ENCODE results near the gene EXT2. TPM values are rescaled to one million over a fixed set of nuclear protein-coding genes. Genes with fewer than 3 reads are reported as not detected.

Gene EXT2
- total RNA-seq, 1 experiment from 2014 or later: 42.8 TPM

GRCh38 chr11:44088871-44089270 is 6.6 kb upstream of the EXT2 start:
- H2AFZ ChIP-seq (ENCODE audit: low read depth, low read length, poor library complexity, severe bottlenecking): no peak overlapping the region
- H3K9ac ChIP-seq (ENCODE audit: low read length): no peak overlapping the region
- no peaks in the 10 kb centered on the region for H3K79me2 ChIP-seq (ENCODE audit: insufficient read depth, low read length)
- H3K4me3 ChIP-seq (replicated peaks in 1 of 2; ENCODE audit: low read depth in 1 of 2, low read length in 2 of 2): no peak overlapping the region
- intact Hi-C loops (cut with micrococcal nuclease): no loop called here
- ATAC-seq: no peak
- RAD21 ChIA-PET (ENCODE audit: low non-redundant PET in 1 of 2, low total read pairs in 2 of 2, uncharacterized antibody in 2 of 2, unreplicated experiment in 2 of 2): no interaction called here
- POLR2A ChIA-PET: no interaction called here
- no peak overlapping the region for H3K4me2 ChIP-seq (ENCODE audit: low read length)
- H3K9me2 ChIP-seq (ENCODE audit: insufficient read depth): no peaks in the 10 kb centered on the region
- no peaks in the 10 kb centered on the region for H3K36me3 ChIP-seq (ENCODE audit: control insufficient read depth in 1 of 2, insufficient read depth in 2 of 2, low read length in 2 of 2)
- H4K20me1 ChIP-seq (ENCODE audit: insufficient read depth): no peaks in the 10 kb centered on the region
- no peak for DNase-seq (ENCODE audit: low read depth, low spot score)
- no TSS peak for BruUV-seq (replicated peaks)
- no peaks in the 10 kb centered on the region for H3K4me1 ChIP-seq (ENCODE audit: control insufficient read depth in 1 of 2, insufficient read depth in 2 of 2, low read length in 2 of 2)
- H3K27ac ChIP-seq (ENCODE audit: low read depth, low read length): no peak overlapping the region
- H3K9me3 ChIP-seq (ENCODE audit: control insufficient read depth in 1 of 2, insufficient read depth in 1 of 2, low read depth in 1 of 2, low read length in 2 of 2): no peaks in the 10 kb centered on the region; a peak in 1 of 4 replicates
- CTCF ChIA-PET: no interaction called here
- no peak for TF ChIP-seq CTCF (IDR thresholded peaks at IDR 0.05 in 2 of 3, conservative IDR thresholded peaks at IDR 0.05 in 1 of 3; ENCODE audit: borderline replicate concordance in 1 of 3, insufficient read depth in 1 of 3, low read depth in 2 of 3, low read length in 2 of 3)
- TF ChIP-seq POLR2AphosphoS5 (IDR thresholded peaks at IDR 0.05; ENCODE audit: low read depth, low read length): no peak
- no peak for TF ChIP-seq TCF7L2 (IDR thresholded peaks at IDR 0.05; ENCODE audit: borderline replicate concordance, extremely low read depth, insufficient read depth, insufficient read length)
- TF ChIP-seq ELF1 (IDR thresholded peaks at IDR 0.05; ENCODE audit: borderline replicate concordance, low read depth): no peak
- no peak for TF ChIP-seq RAD21 (IDR thresholded peaks at IDR 0.05; ENCODE audit: low read depth)
- no peak for TF ChIP-seq CBX3 (IDR thresholded peaks at IDR 0.05; ENCODE audit: low read depth)
- TF ChIP-seq ATF3 (IDR thresholded peaks at IDR 0.05): no peak
- no peaks in the 10 kb centered on the region for H3K27me3 ChIP-seq (ENCODE audit: insufficient read depth, low read length)

- no peak for TF ChIP-seq EZH2phosphoT487 (IDR thresholded peaks at IDR 0.05; ENCODE audit: borderline replicate concordance)
- TF ChIP-seq EGR1 (IDR thresholded peaks at IDR 0.05; ENCODE audit: low read depth): no peak
- no peak for TF ChIP-seq POLR2A (IDR thresholded peaks at IDR 0.05; ENCODE audit: borderline replicate concordance, extremely low read depth, insufficient read depth, insufficient read length)
- TF ChIP-seq YY1 (IDR thresholded peaks at IDR 0.05; ENCODE audit: extremely low read depth, insufficient replicate concordance, low read depth, low read length): no peak
- ChIA-PET POLR2A (no interaction called here), CTCF (no interaction called here), RAD21 (ENCODE audit: low non-redundant PET in 1 of 2, low total read pairs in 2 of 2, uncharacterized antibody in 2 of 2, unreplicated experiment in 2 of 2) (no interaction called here)
- no peak for ATAC-seq
- no peak overlapping the region for H3K27ac ChIP-seq (ENCODE audit: low read depth, low read length)
- DNase-seq (ENCODE audit: low read depth, low spot score): no peak
- no peak overlapping the region for H3K4me3 ChIP-seq (replicated peaks in 1 of 2; ENCODE audit: low read depth in 1 of 2, low read length in 2 of 2)
- no peaks in the 10 kb centered on the region for H3K27me3 ChIP-seq (ENCODE audit: insufficient read depth, low read length)
- no peaks in the 10 kb centered on the region for H3K36me3 ChIP-seq (ENCODE audit: control insufficient read depth in 1 of 2, insufficient read depth in 2 of 2, low read length in 2 of 2)
- H3K9ac ChIP-seq (ENCODE audit: low read length): no peak overlapping the region
- H3K4me1 ChIP-seq (ENCODE audit: control insufficient read depth in 1 of 2, insufficient read depth in 2 of 2, low read length in 2 of 2): peaks cover 3 to 9% of the 10 kb centered on the region in 2 experiments; a peak in 2 of 4 replicates
- no peaks in the 10 kb centered on the region for H4K20me1 ChIP-seq (ENCODE audit: insufficient read depth)
- intact Hi-C loops (cut with micrococcal nuclease): no loop called here
- H3K4me2 ChIP-seq (ENCODE audit: low read length): no peak overlapping the region
- H3K9me3 ChIP-seq (ENCODE audit: control insufficient read depth in 1 of 2, insufficient read depth in 1 of 2, low read depth in 1 of 2, low read length in 2 of 2): no peaks in the 10 kb centered on the region
- no TSS peak for BruUV-seq (replicated peaks)
- H3K9me2 ChIP-seq (ENCODE audit: insufficient read depth): no peaks in the 10 kb centered on the region
- H3K79me2 ChIP-seq (ENCODE audit: insufficient read depth, low read length): no peaks in the 10 kb centered on the region
- no peak overlapping the region for H2AFZ ChIP-seq (ENCODE audit: low read depth, low read length, poor library complexity, severe bottlenecking)
Observed at GRCh38 chr11:44090539-44090938, 4.9 kb upstream of the EXT2 start.
